NCI-H1930 (cell line): ENCODE measurements around the gene IL32.
A peak's percentile ranks its signal among the peaks of the same experiment; 100 is the strongest.
"Not testable (repeated sequence)": the region's sequence is repeated elsewhere in the genome, so short reads cannot be mapped to it uniquely, and the experiment has no call there.

Experiments
- DNase-seq, 2 experiments: peaks; one replicate each; lab custom pipeline; 2025; lab: John Stamatoyannopoulos, UW

The IL32 gene

DNA sequence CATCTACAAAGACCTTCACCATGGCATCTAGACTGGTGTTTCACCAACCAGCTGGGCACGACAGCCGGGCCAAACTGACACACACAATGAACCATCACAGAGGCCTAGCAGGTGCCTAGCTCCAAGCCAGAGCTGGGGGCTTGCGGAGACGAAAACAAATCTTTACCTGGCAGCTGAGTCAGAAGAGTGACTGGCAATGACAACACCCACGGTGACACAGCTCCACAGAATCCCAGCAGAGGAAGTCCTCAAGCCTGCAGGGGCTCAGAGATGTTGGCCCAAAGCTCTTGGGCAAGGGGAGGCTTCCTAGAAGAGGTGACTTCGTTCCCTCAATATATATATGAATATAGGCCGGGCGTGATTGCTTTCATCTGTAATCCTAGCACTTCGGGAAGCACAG, 13.9 kb upstream of the IL32 start:
- no peak for DNase-seq

DNA sequence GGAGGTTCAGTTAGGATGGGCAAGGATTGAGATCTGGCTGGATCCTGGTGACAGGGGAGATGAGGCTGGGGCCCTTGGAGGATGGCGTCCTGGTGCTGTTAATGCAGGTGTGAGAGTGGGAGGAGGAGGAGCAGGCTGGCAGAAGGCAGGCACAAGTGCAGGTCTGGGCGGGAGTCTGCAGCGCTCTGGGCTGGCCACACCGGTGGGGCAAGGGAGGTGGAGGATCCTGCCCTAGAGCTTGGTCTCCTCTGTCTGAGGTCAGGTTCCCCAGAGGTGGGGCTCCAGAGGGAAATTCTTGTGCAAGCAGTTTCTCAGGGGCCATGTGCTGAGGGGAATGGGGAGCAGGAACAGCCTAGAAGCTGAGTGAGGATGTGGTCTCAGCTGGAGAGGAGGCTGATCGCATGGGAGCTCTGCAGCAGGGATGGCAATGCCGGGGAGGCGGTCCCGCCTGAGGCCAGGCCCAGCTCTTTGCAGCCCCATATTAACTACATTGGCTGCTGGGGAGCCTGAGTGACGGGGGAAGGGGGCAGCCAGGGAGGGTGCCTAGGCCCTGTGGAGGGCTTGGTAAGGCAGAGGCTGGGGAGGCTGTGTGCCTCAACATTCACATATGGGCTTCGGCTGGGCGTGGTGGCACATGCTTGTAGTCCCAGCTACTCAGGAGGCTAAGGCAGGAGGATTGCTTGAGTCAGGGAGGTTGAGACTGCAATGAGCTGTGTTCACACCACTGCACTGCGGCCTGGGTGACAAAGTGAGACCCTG, 12.7 kb upstream of the IL32 start:
- not testable (repeated sequence) for DNase-seq

GRCh38 chr16:3053330-3053710, 12.1 kb upstream of the IL32 start:
- DNase-seq: not testable (repeated sequence)

DNA sequence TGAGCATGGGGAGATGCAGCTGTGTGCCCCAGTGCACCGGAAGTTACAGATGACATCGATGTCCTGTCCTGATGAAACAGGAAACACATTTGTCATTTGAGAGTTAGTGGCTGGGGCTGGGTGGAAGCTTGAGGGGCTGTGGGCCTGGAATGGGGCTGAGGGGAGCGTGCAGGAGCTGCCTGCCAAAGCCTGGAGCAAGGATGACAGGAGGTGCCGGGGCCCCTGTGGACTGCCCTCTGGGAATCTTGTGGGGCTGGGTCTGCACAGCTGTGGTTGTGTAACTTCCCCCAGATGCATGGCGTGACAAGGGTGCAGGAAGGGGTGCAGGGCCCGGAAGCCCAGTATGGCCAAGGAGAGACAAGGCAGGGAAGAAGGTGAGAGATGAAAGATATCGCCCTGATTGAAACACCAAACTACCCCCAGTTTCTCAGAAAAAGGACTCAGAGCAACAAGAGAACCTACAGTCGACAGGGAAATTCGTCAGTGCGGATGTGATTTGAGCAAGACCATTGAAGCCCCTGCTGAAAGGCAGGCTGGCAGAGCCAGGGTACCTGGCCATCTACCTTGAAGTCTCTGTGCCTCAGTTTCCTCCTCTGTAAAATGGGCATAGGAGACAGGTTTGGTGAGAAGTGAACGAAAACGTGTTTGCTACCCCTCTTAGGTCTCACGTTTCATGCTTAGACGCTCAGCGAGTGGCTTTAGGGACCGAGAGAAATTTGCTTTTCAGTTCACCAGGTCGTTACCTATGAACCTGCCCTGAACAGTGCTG, 10.3 kb upstream of the IL32 start:
- DNase-seq: no peak

DNA sequence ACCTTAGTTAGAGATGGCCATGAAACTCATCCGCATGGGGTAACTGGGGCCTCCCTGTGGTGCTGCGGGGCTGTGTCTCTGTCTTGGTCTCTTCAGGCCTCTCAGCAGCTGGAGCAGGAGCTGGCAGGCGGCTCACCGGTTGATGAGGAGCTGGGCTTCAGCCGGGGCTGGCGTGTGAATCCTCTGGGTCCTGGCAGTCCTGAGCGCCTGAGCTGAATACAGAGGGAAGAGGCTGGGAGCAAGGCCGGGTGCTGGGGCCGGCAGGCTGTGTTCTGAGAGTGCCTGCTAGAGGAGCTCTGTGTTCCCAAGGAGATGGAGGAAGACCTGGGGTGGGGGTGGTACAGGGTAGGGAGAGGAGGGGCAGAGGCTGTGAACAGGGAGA, 9.7 kb upstream of the IL32 start:
- not testable (repeated sequence) for DNase-seq

- DNase-seq: no peak
These were observed 8.9 kb upstream of the IL32 start for GRCh38 chr16:3056336-3057180.

DNA sequence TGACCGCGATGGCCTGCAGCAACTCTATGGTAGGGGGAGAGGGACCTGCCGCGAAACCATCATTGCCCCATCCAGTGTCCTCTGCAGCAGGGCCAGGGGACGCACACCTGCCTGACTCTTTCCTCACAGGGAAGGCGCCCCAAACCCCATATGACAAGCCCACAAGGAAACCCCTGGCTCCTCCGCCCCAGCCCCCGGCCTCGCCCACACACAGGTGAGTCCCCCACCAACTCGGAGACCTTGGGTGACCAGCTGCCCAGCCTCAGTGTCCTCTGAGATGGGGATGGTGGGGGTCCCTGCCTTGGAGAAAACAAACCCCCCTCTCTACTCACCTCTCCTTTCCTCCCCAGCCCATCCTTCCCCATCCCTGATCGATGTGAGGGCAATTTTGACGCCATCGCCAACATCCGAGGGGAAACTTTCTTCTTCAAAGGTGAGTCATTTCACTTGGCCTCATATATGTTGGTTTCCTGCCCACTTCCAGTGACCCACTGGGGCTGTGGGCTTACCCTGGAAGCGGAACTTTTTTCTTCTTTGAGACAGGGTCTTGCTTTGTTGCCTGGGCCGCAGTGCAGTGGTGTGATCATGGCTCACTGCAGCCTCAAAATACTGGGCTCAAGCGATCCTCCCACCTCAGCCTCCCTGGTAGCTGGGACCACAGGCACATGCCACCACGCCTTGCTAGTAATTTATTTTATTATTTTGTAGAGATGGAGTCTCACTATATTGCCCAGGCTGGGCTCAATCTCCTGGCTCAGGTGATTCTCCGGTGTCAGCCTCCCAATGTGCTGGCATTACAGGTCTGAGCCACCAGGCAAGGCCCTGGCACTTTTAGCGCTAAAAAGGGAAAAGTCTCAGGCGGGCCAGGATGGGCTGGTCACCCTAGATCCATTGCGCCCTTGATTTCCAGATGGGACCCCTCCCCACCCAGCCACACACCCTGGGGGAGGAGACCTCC, 8.0 kb upstream of the IL32 start:
- no peak for DNase-seq

DNA sequence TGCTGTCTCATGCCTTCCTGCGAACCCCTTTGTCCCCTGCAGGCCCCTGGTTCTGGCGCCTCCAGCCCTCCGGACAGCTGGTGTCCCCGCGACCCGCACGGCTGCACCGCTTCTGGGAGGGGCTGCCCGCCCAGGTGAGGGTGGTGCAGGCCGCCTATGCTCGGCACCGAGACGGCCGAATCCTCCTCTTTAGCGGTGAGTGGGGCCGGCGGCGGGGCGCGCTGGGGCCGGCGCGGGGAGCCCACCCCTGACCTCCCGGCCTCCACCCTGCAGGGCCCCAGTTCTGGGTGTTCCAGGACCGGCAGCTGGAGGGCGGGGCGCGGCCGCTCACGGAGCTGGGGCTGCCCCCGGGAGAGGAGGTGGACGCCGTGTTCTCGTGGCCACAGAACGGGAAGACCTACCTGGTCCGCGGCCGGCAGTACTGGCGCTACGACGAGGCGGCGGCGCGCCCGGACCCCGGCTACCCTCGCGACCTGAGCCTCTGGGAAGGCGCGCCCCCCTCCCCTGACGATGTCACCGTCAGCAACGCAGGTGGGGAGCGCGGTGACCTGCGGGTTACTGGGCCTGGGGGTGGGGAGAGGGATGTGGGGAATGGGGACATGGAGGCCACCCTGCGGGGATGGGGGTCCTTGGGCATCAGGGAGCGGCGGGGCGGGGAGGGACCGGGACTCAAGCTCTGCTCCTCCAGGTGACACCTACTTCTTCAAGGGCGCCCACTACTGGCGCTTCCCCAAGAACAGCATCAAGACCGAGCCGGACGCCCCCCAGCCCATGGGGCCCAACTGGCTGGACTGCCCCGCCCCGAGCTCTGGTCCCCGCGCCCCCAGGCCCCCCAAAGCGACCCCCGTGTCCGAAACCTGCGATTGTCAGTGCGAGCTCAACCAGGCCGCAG, 7.1 kb upstream of the IL32 start:
- peak; percentile 68 to 73 for DNase-seq

DNA sequence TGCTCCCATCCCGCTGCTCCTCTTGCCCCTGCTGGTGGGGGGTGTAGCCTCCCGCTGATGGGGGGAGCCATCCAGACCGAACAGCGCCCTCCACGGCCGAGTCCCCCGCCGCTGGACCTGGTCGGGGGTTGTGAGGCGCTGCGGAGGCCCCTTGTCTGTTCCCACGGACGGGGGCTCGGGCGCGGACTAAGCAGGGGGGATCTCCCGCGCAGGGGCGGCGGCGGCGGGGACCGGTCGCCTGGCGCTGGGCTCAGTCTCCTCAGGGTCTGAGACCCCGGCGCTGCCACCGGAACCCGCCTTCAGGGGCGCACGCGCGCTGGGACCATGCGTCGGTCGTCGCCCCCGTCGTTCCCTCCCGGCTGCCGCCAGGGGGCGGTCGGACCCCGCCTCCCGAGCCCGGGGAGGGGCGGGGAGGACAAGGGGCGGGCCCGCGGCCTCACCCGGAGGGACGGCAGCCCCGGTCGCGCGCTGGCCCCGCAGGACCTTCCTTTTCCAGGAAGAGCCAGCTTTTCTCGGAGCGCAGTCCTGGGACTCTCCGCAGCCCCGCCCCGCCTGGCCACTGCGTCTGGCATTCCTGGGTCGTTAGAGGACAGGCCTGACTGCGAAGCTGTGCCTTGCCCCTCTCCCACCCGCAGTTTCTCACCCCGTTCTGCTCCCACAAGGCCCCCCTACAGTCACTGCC, 6.3 kb upstream of the IL32 start:
- DNase-seq: peak; percentile 80 to 92

DNA sequence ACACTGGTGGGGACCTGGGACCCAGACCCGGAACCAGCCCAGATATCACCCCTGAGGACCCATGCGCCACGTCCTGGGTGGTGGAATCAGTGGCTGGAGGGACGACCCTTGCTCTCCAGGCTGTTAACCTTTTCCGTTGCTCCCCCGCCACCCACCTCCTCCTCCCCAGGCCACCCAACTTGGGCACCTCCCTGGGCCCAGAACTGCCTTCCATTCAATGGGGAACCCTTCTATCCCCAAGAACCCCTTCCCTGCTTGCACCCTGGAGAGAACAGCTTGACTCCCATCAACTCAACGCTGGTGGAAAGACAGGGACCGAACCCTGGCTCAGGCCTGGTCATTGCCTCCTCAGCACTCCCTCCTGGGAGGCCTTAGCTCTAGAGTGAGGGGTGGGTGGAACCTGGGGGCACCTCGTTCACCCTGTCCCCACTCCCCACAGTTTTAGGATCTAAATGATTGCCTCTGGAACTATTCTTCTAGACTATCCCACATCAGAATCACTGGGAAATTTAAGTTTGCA, 5.7 kb upstream of the IL32 start:
- DNase-seq: no peak

DNA sequence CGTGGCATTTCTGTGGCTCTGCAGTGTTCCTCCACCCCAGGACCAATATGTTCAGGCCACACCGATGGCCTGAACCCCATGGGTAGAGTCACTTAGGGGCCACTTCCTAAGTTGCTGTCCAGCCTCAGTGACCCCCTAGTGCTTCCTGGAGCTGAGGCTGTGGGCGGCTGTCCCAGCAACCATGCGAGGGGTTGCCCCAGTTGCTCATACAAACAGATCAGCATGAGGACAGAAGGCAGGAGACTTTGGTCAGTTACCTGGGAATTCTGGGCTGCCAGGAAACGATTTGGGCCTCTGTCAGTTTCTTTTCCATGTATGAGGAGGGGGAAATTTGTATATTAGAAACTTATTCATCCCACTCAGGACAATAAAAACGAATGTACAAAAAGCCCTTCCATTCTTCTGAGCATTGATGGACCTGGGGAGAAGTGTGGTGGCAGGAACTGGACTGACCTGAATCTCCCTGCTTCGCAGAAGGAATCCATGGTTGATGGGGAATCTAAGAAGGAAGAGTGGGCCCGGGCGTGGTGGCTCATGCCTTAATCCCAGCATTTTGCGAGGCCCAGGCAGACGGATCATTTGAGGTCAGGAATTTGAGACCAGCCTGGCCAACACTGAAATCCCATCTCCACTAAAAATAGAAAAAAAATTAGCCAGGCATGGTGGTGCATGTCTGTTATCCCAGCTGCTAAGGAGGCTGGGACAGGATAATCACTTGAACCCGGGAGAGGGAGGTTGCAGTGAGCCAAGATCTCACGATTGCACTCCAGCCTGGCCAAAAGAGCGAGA, 4.9 kb upstream of the IL32 start:
- DNase-seq: no peak

DNA sequence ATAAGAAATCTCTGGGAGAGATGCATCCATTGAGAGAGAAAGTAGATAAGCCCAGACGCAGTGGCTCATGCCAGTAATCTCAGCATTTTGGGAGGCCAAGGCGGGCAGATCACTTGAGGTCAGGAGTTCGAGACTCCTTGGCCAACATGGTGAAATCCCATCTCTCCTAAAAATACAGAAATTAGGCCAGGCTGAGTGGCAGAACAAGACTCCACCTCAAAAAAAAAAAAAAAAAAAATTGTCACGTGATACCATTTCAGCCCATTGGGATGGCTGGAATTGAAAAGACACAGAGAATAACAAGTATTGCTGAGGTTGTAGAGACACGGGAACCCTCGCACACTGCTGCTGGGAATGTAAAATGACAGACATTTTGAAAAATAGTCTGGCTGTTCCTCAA, 2.9 kb upstream of the IL32 start:
- no peak for DNase-seq

DNA sequence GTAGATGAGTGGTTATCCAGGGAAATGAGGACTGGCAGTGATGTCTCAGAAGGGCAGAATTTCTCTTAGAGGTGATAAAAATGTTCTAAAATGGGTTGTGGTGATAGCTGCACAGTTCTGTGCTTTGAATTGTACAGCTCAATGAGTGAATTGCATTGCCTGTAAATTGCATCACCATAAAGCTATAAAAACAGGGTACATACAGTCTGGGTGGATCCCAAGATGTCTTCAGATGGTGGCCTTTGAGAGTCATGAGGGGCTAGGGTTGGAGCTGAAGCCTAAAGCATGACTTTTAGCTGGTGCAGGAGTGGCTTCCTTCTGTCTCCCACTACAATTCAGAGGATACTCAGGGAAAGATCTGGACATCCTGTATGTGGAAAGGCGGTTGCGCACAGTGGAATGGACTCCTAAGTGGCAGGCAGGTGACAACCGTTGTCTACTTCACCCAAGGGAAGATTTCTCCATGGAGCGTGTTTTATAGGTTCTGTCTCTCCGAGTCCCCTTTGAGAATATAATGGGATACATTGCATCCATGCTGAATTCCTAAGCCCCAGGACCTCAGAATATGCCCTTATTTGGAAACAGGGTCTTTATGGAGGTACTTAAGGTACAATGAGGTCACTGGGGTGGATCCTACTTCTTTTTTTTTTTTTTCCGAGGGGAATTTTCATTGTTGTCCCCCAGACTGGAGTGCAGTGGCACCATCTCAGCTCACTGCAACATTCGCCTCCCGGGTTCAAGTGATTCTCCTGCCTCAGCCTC, 1.6 kb upstream of the IL32 start:
- no peak for DNase-seq

DNA sequence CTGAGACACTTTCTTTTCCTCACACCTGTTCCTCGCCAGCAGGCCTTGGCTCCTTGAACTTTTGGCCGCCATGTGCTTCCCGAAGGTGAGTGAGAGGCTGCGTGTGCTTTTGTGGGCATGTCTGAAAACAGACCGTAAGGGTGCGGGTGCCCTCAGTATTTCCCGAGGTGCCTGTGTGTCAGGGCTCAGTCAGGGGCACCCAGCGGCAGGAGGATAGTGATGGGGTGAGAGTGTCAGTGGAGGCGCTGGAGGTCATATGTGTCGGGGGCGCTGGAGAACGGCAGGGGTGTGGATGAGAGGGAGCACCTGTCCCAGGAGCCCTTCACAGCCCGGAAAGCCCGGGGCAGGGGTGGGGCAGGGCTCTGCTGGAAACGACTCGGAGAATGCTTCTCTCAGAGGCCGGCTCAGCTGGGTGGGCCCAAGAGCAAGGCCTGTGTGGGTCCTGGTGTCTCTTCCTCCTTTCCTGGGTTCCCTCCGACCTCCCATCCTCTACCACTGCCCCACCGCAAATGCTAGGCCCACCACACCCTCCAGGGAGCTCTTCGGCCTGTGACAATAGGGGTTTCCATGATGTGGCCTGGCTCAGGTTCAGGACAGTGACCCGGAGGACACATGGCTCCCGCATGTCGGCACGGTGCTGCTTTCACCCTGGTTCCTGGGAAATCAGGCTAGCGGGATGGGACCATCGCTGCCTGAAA, 451 bp downstream of the IL32 start:
- no peak for DNase-seq

- DNase-seq: no peak
These were observed 954 bp downstream of the IL32 start for GRCh38 chr16:3066440-3066748.

- DNase-seq: no peak
These were observed 3.0 kb downstream of the IL32 start for GRCh38 chr16:3068487-3068886.

DNA sequence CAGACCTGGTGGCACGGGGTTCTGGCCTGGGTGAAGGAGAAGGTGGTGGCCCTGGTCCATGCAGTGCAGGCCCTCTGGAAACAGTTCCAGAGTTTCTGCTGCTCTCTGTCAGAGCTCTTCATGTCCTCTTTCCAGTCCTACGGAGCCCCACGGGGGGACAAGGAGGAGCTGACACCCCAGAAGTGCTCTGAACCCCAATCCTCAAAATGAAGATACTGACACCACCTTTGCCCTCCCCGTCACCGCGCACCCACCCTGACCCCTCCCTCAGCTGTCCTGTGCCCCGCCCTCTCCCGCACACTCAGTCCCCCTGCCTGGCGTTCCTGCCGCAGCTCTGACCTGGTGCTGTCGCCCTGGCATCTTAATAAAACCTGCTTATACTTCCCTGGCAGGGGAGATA, 3.7 kb downstream of the IL32 start:
- DNase-seq: not testable (repeated sequence)
